Suprapubic skin (tissue), 2 donors: ENCODE results near the gene DTNB.

Experiments used
- EP300 ChIP-seq: sonication (generic); formaldehyde crosslinking; IDR thresholded peaks from one replicate; pipeline ENCODE4 v1.6.1; 2017; ENCODE audit warnings: antibody characterized with exemption
- POLR2A ChIP-seq, 2 donors: fragments of 450-650 bp; IDR thresholded peaks; one replicate each; pipeline ENCODE4 v1.6.1; 2017; ENCODE audit warnings: antibody characterized with exemption in 2 of 2, mild to moderate bottlenecking in 2 of 2, moderate library complexity in 2 of 2

- no peak for TF ChIP-seq POLR2A (IDR thresholded peaks at IDR 0.05)
- no peak for TF ChIP-seq EP300
Measured at GRCh38 chr2:25523060-25523459, 150.3 kb downstream of the DTNB start.
